ENCODE measurements around the gene RALGPS1. TPM values are rescaled to one million over a fixed set of nuclear protein-coding genes. Genes with fewer than 3 reads are reported as not detected.

Gene RALGPS1
- total and polyA plus RNA-seq, 10 donors, result 2.5 to 27.3 (median 14.1) TPM

DNA sequence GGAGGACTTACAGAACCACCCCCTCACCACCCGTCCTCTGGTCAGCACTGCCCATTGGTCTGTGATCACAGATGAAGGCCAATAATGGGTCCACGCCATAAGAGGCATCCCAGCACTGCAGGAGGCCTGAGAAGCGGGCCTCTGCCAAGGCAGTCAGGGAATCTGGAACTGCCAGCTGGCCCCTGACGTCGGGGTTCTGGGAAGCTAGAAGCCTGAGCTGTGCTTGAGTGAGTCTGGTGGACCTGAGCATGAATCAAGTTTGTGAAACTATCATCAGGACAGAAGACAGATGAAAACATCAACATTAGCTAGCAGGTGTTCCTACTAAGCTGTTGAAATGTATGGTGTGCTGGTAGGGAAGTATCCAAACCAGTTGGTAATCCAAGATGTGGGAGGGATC lies 200.0 kb downstream of the RALGPS1 start:
- no peak overlapping the region for H3K4me3 ChIP-seq
- H3K9me3 ChIP-seq, result no peaks in the 10 kb centered on the region
- intact Hi-C loops (cut with DNase I; ENCODE audit: low total_unique reads), result no loop called here
- DNase-seq, result no peak
- H3K27me3 ChIP-seq (replicated peaks in 1 of 7), result no peaks in the 10 kb centered on the region
- peaks cover 0 to 10% (median 0%) of the 10 kb centered on the region in 6 donors for H3K36me3 ChIP-seq
- no peak overlapping the region for H3K27ac ChIP-seq
- TF ChIP-seq, protein P1, sequence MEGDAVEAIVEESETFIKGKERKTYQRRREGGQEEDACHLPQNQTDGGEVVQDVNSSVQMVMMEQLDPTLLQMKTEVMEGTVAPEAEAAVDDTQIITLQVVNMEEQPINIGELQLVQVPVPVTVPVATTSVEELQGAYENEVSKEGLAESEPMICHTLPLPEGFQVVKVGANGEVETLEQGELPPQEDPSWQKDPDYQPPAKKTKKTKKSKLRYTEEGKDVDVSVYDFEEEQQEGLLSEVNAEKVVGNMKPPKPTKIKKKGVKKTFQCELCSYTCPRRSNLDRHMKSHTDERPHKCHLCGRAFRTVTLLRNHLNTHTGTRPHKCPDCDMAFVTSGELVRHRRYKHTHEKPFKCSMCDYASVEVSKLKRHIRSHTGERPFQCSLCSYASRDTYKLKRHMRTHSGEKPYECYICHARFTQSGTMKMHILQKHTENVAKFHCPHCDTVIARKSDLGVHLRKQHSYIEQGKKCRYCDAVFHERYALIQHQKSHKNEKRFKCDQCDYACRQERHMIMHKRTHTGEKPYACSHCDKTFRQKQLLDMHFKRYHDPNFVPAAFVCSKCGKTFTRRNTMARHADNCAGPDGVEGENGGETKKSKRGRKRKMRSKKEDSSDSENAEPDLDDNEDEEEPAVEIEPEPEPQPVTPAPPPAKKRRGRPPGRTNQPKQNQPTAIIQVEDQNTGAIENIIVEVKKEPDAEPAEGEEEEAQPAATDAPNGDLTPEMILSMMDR (IDR thresholded peaks at IDR 0.05 in 8 of 11, conservative IDR thresholded peaks at IDR 0.05 in 3 of 11), result no peak
- TF ChIP-seq POLR2A (IDR thresholded peaks at IDR 0.05) (no peak), POLR2AphosphoS5 (IDR thresholded peaks at IDR 0.05) (no peak)
- 85 to 95% (median 90%) methylated on average over 4 to 5 of the region's 5 CpGs for WGBS, 5 donors
- H3K4me1 ChIP-seq, result peaks cover 0 to 64% (median 32%) of the 10 kb centered on the region in 6 donors

DNA sequence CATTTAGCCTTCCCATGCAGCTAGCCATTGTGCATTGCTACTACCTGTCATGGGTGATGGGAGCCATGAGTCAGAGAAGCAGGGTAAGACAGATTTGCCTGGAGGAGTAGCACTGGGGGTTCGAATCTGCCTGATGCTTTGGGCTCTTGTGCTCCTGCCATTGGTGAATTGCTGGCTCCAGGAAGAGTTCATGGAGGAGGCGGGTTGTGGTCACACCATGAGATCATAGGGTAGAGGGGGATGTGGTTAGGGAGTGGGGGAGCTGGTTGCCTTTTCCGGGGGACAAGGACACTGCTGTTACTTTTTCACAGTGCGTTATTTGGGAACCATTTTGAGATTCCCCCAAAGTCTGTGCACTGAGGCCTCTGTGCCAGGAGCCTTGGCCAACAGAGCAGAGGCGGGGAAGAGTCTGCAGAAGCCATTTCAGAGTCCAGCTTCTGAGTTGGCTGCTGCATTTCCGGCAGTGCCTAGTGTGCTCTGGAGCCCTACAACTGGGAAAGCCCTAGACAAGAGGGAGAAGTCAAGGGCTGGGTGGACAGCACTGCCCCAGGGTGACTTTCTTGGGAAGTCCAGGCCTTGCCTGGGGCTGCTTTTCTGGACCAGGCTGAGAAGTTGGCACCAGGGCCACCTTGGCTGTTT lies 201.6 kb downstream of the RALGPS1 start:
- Histone ChIP-seq H3K27ac (peak overlapping the region in 1 of 8 donors; percentile 11), H3K9me3 (no peaks in the 10 kb centered on the region), H3K4me3 (no peak overlapping the region), H3K4me1 (peaks cover 0 to 74% (median 39%) of the 10 kb centered on the region in 6 donors), H3K36me3 (peaks cover 0 to 14% (median 0%) of the 10 kb centered on the region in 6 donors), H3K27me3 (replicated peaks in 1 of 7) (peaks cover 0 to 5% (median 0%) of the 10 kb centered on the region in 7 donors)
- intact Hi-C loops (cut with DNase I; ENCODE audit: low total_unique reads), result no loop called here
- DNase-seq, result no peak
- WGBS, 5 donors, result 61 to 77% (median 76%) methylated on average over 6 of the region's 6 CpGs
- TF ChIP-seq POLR2A (IDR thresholded peaks at IDR 0.05), result no peak
- TF ChIP-seq POLR2AphosphoS5 (IDR thresholded peaks at IDR 0.05), result no peak

DNA sequence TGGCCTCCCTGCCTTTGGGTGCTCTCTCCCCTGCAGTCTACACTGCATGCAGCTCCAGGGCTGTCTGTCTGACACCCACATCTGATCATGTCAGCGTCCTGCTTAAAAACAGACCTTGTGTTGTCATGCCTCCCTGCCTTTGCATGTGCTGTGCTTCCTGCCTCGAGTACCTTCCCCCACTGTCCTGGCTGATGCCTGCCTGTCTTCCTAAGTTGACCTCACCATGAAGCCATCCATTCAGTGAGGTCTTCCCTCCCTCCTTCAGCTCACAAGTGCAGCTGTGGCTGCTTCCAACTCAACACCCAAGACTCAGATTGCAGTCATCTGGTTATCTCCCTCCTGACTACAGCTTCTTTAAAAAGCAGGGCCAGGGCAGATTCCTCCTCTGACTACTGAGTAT lies 202.4 kb downstream of the RALGPS1 start:
- H3K27ac ChIP-seq, result peak overlapping the region in 1 of 8 donors; percentile 11

DNA sequence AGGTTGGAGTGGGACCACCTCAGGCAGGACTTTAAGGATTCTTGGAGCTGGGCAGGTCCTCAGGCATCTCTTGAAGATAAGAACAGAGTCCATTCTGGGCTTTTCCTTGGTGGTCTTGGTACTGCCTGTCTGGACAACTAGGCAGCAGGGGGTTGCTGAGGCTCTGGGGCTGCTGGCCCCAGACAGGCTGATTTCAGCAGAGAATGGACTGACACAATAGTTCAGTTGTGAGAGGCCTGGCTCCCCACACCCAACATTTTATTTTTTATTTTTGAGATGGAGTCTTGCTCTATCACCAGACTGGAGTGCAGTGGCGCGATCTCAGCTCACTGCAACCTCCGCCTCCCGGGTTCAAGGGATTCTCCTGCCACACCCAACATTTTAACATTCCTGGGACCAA lies 203.2 kb downstream of the RALGPS1 start:
- no peak for DNase-seq
- intact Hi-C loops (cut with DNase I; ENCODE audit: low total_unique reads), result no loop called here
- TF ChIP-seq POLR2AphosphoS5 (IDR thresholded peaks at IDR 0.05) (no peak), POLR2A (IDR thresholded peaks at IDR 0.05) (no peak)
- TF ChIP-seq, protein P1 (IDR thresholded peaks at IDR 0.05 in 8 of 11, conservative IDR thresholded peaks at IDR 0.05 in 3 of 11), result no peak

More for the DNA sequence above, 202.4 kb downstream of the RALGPS1 start:
- WGBS, 5 donors, result 49 to 76% (median 59%) methylated on average over 2 of the region's 2 CpGs
- no peak for DNase-seq
- intact Hi-C loops (cut with DNase I; ENCODE audit: low total_unique reads), result no loop called here
- Histone ChIP-seq H3K4me3 (no peak overlapping the region), H3K27me3 (replicated peaks in 1 of 7) (peaks cover 0 to 12% (median 0%) of the 10 kb centered on the region in 7 donors), H3K4me1 (peaks cover 0 to 73% (median 39%) of the 10 kb centered on the region in 6 donors), H3K36me3 (peaks cover 0 to 14% (median 0%) of the 10 kb centered on the region in 6 donors), H3K9me3 (no peaks in the 10 kb centered on the region)
- no peak for TF ChIP-seq POLR2AphosphoS5 (IDR thresholded peaks at IDR 0.05)
- TF ChIP-seq POLR2A (IDR thresholded peaks at IDR 0.05), result no peak

DNA sequence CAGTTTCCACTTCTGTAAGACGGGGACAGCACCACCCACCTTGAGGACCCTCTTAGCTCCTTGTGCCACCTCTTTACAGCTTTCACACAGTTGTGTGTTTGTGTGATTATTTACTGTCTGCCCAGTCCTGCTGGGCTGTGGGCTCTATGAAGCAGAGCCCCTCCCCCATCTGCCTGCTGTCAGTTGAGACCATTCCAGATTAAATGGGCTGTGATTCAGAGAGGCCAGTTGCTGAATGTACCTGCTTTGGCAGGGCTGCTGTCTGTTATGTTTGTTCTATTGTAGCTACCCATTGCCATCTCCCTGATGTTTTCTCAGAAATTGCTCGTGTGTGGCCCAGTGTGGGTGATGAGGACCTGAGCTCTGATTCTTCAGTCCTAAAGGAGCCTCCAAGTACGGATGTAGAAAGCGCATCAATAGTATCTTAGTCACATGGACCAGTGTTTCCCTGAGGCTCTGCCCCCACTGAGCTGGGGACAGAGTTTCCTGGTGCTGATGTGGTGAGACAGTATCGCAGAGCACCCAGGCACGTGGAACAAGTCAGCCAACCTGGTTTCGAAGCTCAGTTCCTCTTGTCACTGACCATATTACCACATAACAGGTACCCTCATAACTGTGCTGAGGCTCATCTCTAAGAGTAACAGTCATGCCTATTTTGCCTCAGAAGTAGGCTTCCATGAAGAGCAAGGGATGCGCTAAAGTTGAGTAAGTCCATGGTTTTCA lies 204.2 kb downstream of the RALGPS1 start:
- H3K36me3 ChIP-seq, result peaks cover 0 to 14% (median 0%) of the 10 kb centered on the region in 6 donors
- peak overlapping the region in 1 of 8 donors; percentile 72 for H3K4me3 ChIP-seq
- no peaks in the 10 kb centered on the region for H3K9me3 ChIP-seq
- H3K27ac ChIP-seq, result no peak overlapping the region
- peaks cover 0 to 27% (median 10%) of the 10 kb centered on the region in 7 donors for H3K27me3 ChIP-seq (replicated peaks in 1 of 7)
- H3K4me1 ChIP-seq, result peaks cover 11 to 73% (median 47%) of the 10 kb centered on the region in 6 donors
- intact Hi-C loops (cut with DNase I; ENCODE audit: low total_unique reads), result no loop called here
- no peak for TF ChIP-seq POLR2AphosphoS5 (IDR thresholded peaks at IDR 0.05)
- TF ChIP-seq POLR2A (IDR thresholded peaks at IDR 0.05), result no peak
- TF ChIP-seq, protein P1 (IDR thresholded peaks at IDR 0.05 in 8 of 11, conservative IDR thresholded peaks at IDR 0.05 in 3 of 11), result no peak
- DNase-seq, result no peak
- 74 to 78% (median 76%) methylated on average over 8 of the region's 8 CpGs for WGBS, 5 donors

More for the DNA sequence above, 203.2 kb downstream of the RALGPS1 start:
- WGBS, 5 donors, result 92 to 99% (median 95%) methylated on average over 4 of the region's 4 CpGs
- no peak overlapping the region for H3K4me3 ChIP-seq
- H3K27me3 ChIP-seq (replicated peaks in 1 of 7), result peaks cover 0 to 21% (median 7%) of the 10 kb centered on the region in 7 donors
- no peaks in the 10 kb centered on the region for H3K9me3 ChIP-seq
- peaks cover 0 to 14% (median 0%) of the 10 kb centered on the region in 6 donors for H3K36me3 ChIP-seq
- no peak overlapping the region for H3K27ac ChIP-seq
- peaks cover 2 to 72% (median 40%) of the 10 kb centered on the region in 6 donors for H3K4me1 ChIP-seq
